Liver (tissue), 9 donors: ENCODE results near the gene TMEM151B. TPM values are rescaled to one million over a fixed set of nuclear protein-coding genes. Genes with fewer than 3 reads are reported as not detected.

Experiments used
- DNase-seq: peaks from one replicate; pipeline ENCODE4 v3.0.0-alpha.2; 2017; ENCODE audit warnings: low spot score
- H3K27ac ChIP-seq, 2 donors: one replicate each; pipeline ENCODE4 v1.7.0; 2013; ENCODE audit warnings: inconsistent platforms in 2 of 2, low read length in 2 of 2, control low read depth in 1 of 2, low read depth in 1 of 2, mild to moderate bottlenecking in 1 of 2
- H3K27me3 ChIP-seq, 4 donors: one replicate each; pipeline versions ENCODE4 v1.6.1 to v1.7.0; 2013; ENCODE audit warnings: low read length in 3 of 4, inconsistent platforms in 1 of 4, mild to moderate bottlenecking in 1 of 4, moderate library complexity in 1 of 4; ENCODE audit not compliant: control insufficient read depth in 4 of 4, insufficient read depth in 4 of 4
- H3K36me3 ChIP-seq, 4 donors: one replicate each; pipeline versions ENCODE4 v1.6.1 to v1.7.0; 2013; ENCODE audit warnings: low read length in 3 of 4, mild to moderate bottlenecking in 3 of 4, low read depth in 1 of 4, moderate library complexity in 1 of 4; ENCODE audit not compliant: control insufficient read depth in 4 of 4, insufficient read depth in 3 of 4
- H3K4me1 ChIP-seq, 4 donors: one replicate each; pipeline versions ENCODE4 v1.6.1 to v1.7.0; 2013; ENCODE audit warnings: low read length in 3 of 4, mild to moderate bottlenecking in 3 of 4, moderate library complexity in 1 of 4; ENCODE audit not compliant: control insufficient read depth in 4 of 4, insufficient read depth in 4 of 4
- H3K4me3 ChIP-seq, 3 donors: one replicate each; pipeline versions ENCODE4 v1.6.1 to v1.7.0; 2013; ENCODE audit warnings: low read length in 3 of 3, control low read depth in 1 of 3, low read depth in 1 of 3, mild to moderate bottlenecking in 1 of 3
- H3K9ac ChIP-seq, 2 donors: one replicate each; pipeline ENCODE4 v1.7.0; 2013; ENCODE audit warnings: low read length in 2 of 2, mild to moderate bottlenecking in 2 of 2, moderate library complexity in 2 of 2, control low read depth in 1 of 2, low read depth in 1 of 2
- H3K9me3 ChIP-seq, 4 donors: one replicate each; pipeline versions ENCODE4 v1.6.1 to v1.7.0; 2013; ENCODE audit warnings: low read length in 3 of 4; ENCODE audit not compliant: control insufficient read depth in 4 of 4
- ATF3 ChIP-seq: IDR thresholded peaks from 2 replicates; pipeline ENCODE4 v1.6.1; 2016; ENCODE audit warnings: antibody characterized with exemption
- CTCF ChIP-seq: fragments of 150-350 bp; IDR thresholded peaks from 2 replicates; pipeline ENCODE4 v1.5.1; 2017; ENCODE audit warnings: improper control_type of control experiment, low read depth, low read length; ENCODE audit not compliant: missing input control
- EGR1 ChIP-seq, 2 donors: IDR thresholded peaks; 2 replicates each; pipeline ENCODE4 v1.6.1; 2016 to 2018; ENCODE audit warnings: antibody characterized with exemption in 2 of 2, low read depth in 2 of 2
- FOXA1 ChIP-seq: IDR thresholded peaks from 2 replicates; pipeline ENCODE4 v1.6.1; 2016; ENCODE audit warnings: antibody characterized with exemption
- FOXA2 ChIP-seq: IDR thresholded peaks from 2 replicates; pipeline ENCODE4 v1.6.1; 2016; ENCODE audit warnings: antibody characterized with exemption
- GABPA ChIP-seq, 2 donors: IDR thresholded peaks in 1 of 2; conservative IDR thresholded peaks in 1 of 2; 2 replicates each; pipeline ENCODE4 v1.6.1; 2016; ENCODE audit warnings: antibody characterized with exemption in 2 of 2, mild to moderate bottlenecking in 1 of 2, moderate library complexity in 1 of 2
- HNF4A ChIP-seq, 2 donors: conservative IDR thresholded peaks; 2 replicates each; pipeline ENCODE4 v1.6.1; 2016; ENCODE audit warnings: antibody characterized with exemption in 2 of 2, mild to moderate bottlenecking in 2 of 2
- HNF4G ChIP-seq: IDR thresholded peaks from 2 replicates; pipeline ENCODE4 v1.6.1; 2016; ENCODE audit warnings: antibody characterized with exemption
- JUND ChIP-seq, 2 donors: IDR thresholded peaks; 2 replicates each; pipeline ENCODE4 v1.6.1; 2016; ENCODE audit warnings: antibody characterized with exemption in 2 of 2
- MAX ChIP-seq: IDR thresholded peaks from 2 replicates; pipeline ENCODE4 v1.6.1; 2016; ENCODE audit warnings: antibody characterized with exemption
- NR2F2 ChIP-seq: IDR thresholded peaks from 2 replicates; pipeline ENCODE4 v1.6.1; 2016; ENCODE audit warnings: antibody characterized with exemption
- RAD21 ChIP-seq, 2 donors: IDR thresholded peaks; 2 replicates each; pipeline ENCODE4 v1.6.1; 2016; ENCODE audit warnings: antibody characterized with exemption in 2 of 2, mild to moderate bottlenecking in 2 of 2
- REST ChIP-seq: IDR thresholded peaks from 2 replicates; pipeline ENCODE4 v1.6.1; 2016; ENCODE audit warnings: antibody characterized with exemption, mild to moderate bottlenecking
- RXRA ChIP-seq, 2 donors: IDR thresholded peaks; 2 replicates each; pipeline ENCODE4 v1.6.1; 2017 to 2018; ENCODE audit warnings: antibody characterized with exemption in 2 of 2, mild to moderate bottlenecking in 1 of 2
- SP1 ChIP-seq: IDR thresholded peaks from 2 replicates; pipeline ENCODE4 v1.6.1; 2018; ENCODE audit warnings: antibody characterized with exemption, mild to moderate bottlenecking
- TAF1 ChIP-seq: conservative IDR thresholded peaks from 2 replicates; pipeline ENCODE4 v1.6.1; 2016; ENCODE audit warnings: antibody characterized with exemption, mild to moderate bottlenecking
- YY1 ChIP-seq: IDR thresholded peaks from 2 replicates; pipeline ENCODE4 v1.6.1; 2016; ENCODE audit warnings: antibody characterized with exemption, mild to moderate bottlenecking
- ZBTB33 ChIP-seq: IDR thresholded peaks from 2 replicates; pipeline ENCODE4 v1.6.1; 2016; ENCODE audit warnings: antibody characterized with exemption
- WGBS: extraction: QIAGEN DNeasy Blood & Tissue Kit; methylation state at CpG from one replicate; pipeline ENCODE4 v1.1.7; 2013; 5-methylcytosine and 5-hydroxymethylcytosine counted together
- polyA plus RNA-seq, 2 donors: library from polyadenylated mRNA; stranded (reverse) in 1 of 2; unstranded in 1 of 2; fragments of 200-250 nt in 1 of 2; fragments of >200 nt in 1 of 2; fragmentation: Nextera tagmentation in 1 of 2; extraction: Ambion mirVana in 1 of 2; gene quantifications; one replicate each; pipeline versions ENCODE4 v1.2.1 to v1.2.3, GENCODE V29; 2013 to 2015
- total RNA-seq, 2 donors: library from RNA; depleted of rRNA; stranded (reverse); fragments of >200 nt; gene quantifications; one replicate each; pipeline ENCODE4 v1.2.3, GENCODE V29; 2014
- donor health status: healthy.
- donor health status: healthy.
- donor health status: healthy.
- donor health status: healthy.
- donor health status: healthy.

Gene TMEM151B
- total and polyA plus RNA-seq, 4 donors, result not detected

GRCh38 chr6:44260451-44261297 is 9.6 kb upstream of the TMEM151B start:
- no peak for DNase-seq
- Histone ChIP-seq H3K36me3 (peaks cover 0 to 10% (median 8%) of the 10 kb centered on the region in 4 donors), H3K4me3 (no peak overlapping the region), H3K27me3 (no peaks in the 10 kb centered on the region), H3K4me1 (peaks cover 16 to 50% (median 39%) of the 10 kb centered on the region in 4 donors), H3K9ac (no peak overlapping the region), H3K9me3 (no peaks in the 10 kb centered on the region), H3K27ac (no peak overlapping the region)
- TF ChIP-seq HNF4A (conservative IDR thresholded peaks at IDR 0.05), result no peak
- no peak for TF ChIP-seq RXRA (IDR thresholded peaks at IDR 0.05)
- no peak for TF ChIP-seq ZBTB33
- no peak for TF ChIP-seq CTCF
- TF ChIP-seq RAD21 (IDR thresholded peaks at IDR 0.05), result no peak
- TF ChIP-seq MAX, result no peak
- no peak for TF ChIP-seq HNF4G
- no peak for TF ChIP-seq FOXA1
- TF ChIP-seq REST, result no peak
- TF ChIP-seq NR2F2, result no peak
- TF ChIP-seq ATF3, result no peak
- no peak for TF ChIP-seq GABPA (IDR thresholded peaks at IDR 0.05 in 1 of 2, conservative IDR thresholded peaks at IDR 0.05 in 1 of 2)
- TF ChIP-seq SP1, result no peak
- no peak for TF ChIP-seq YY1
- no peak for TF ChIP-seq TAF1
- no peak for TF ChIP-seq EGR1 (IDR thresholded peaks at IDR 0.05; ENCODE audit: low read depth in 2 of 2)
- TF ChIP-seq JUND (IDR thresholded peaks at IDR 0.05), result no peak
- TF ChIP-seq FOXA2, result no peak
- 87% methylated on average over 6 of the region's 6 CpGs for WGBS
